NK-92 (cell line): ENCODE measurements around the gene TPK1.

Experiments
- DNase-seq: peaks from one replicate; lab custom pipeline; 2025; ENCODE audit not compliant: unreplicated experiment; lab: John Stamatoyannopoulos, UW

TPK1 gene

GRCh38 chr7:144534655-144535395 lies 301.0 kb downstream of the TPK1 start:
- no peak for DNase-seq

- no peak for DNase-seq
Observed at GRCh38 chr7:144534196-144534595, 301.7 kb downstream of the TPK1 start.

- DNase-seq, result no peak
Observed at GRCh38 chr7:144531181-144531580, 304.7 kb downstream of the TPK1 start.

GRCh38 chr7:144529269-144529926 lies 306.5 kb downstream of the TPK1 start:
- no peak for DNase-seq

GRCh38 chr7:144528536-144529045 lies 307.3 kb downstream of the TPK1 start:
- DNase-seq, result no peak

GRCh38 chr7:144527051-144527471 lies 308.8 kb downstream of the TPK1 start:
- no peak for DNase-seq

- no peak for DNase-seq
Observed at GRCh38 chr7:144525956-144526355, 309.9 kb downstream of the TPK1 start.

- DNase-seq, result no peak
Observed at GRCh38 chr7:144524271-144524670, 311.6 kb downstream of the TPK1 start.

- no peak for DNase-seq
Observed at GRCh38 chr7:144523621-144524020, 312.2 kb downstream of the TPK1 start.

GRCh38 chr7:144519925-144520324 lies 315.9 kb downstream of the TPK1 start:
- DNase-seq, result no peak

- no peak for DNase-seq
Observed at GRCh38 chr7:144518360-144518759, 317.5 kb downstream of the TPK1 start.

- no peak for DNase-seq
Observed at GRCh38 chr7:144517749-144518148, 318.1 kb downstream of the TPK1 start.

GRCh38 chr7:144516729-144517525 lies 318.9 kb downstream of the TPK1 start:
- no peak for DNase-seq

GRCh38 chr7:144513334-144513733 lies 322.5 kb downstream of the TPK1 start:
- no peak for DNase-seq

GRCh38 chr7:144510621-144511020 lies 325.2 kb downstream of the TPK1 start:
- no peak for DNase-seq

- no peak for DNase-seq
Observed at GRCh38 chr7:144508702-144509101, 327.2 kb downstream of the TPK1 start.

- no peak for DNase-seq
Observed at GRCh38 chr7:144503215-144503614, 332.6 kb downstream of the TPK1 start.

- DNase-seq, result no peak
Observed at GRCh38 chr7:144500225-144500624, 335.6 kb downstream of the TPK1 start.

- no peak for DNase-seq
Observed at GRCh38 chr7:144497282-144497681, 338.6 kb downstream of the TPK1 start.

- no peak for DNase-seq
Observed at GRCh38 chr7:144494355-144494754, 341.5 kb downstream of the TPK1 start.

GRCh38 chr7:144489504-144489903 lies 346.3 kb downstream of the TPK1 start:
- DNase-seq, result no peak

GRCh38 chr7:144488977-144489376 lies 346.9 kb downstream of the TPK1 start:
- DNase-seq, result no peak
